ENCODE results near the gene PPIE.

The PPIE gene

GRCh38 chr1:39695016-39695415 lies 43.7 kb upstream of the PPIE start:
- peak overlapping the region; percentile 31; the same call in 1 of the 2 replicates for H3K4me2 ChIP-seq
- H3K27me3 ChIP-seq (ENCODE audit: insufficient read depth, low read depth): peaks cover 3% of the 10 kb centered on the region; the same call in 1 of the 2 replicates

GRCh38 chr1:39696448-39696847 lies 42.2 kb upstream of the PPIE start:
- no peak for TF ChIP-seq CTCF (conservative IDR thresholded peaks at IDR 0.05; ENCODE audit: low read depth, low read length)
- no peak overlapping the region for H3K4me3 ChIP-seq (IDR thresholded peaks at IDR 0.05; ENCODE audit: insufficient read depth, low read depth, low read length)
- H2AFZ ChIP-seq (ENCODE audit: low read depth): no peak overlapping the region
- H4K20me1 ChIP-seq (ENCODE audit: insufficient read depth): no peaks in the 10 kb centered on the region
- H3K9ac ChIP-seq: no peak overlapping the region
- H3K27ac ChIP-seq: no peak overlapping the region
- H3K27me3 ChIP-seq (ENCODE audit: insufficient read depth, low read depth): no peaks in the 10 kb centered on the region
- peaks cover 21% of the 10 kb centered on the region for H3K4me1 ChIP-seq (ENCODE audit: low read depth, poor library complexity, severe bottlenecking)
- H3K36me3 ChIP-seq (ENCODE audit: insufficient read depth): no peaks in the 10 kb centered on the region
- no peaks in the 10 kb centered on the region for H3K79me2 ChIP-seq (ENCODE audit: insufficient read depth, low read depth)
- H3K4me2 ChIP-seq: no peak overlapping the region

More at GRCh38 chr1:39695016-39695415, 43.7 kb upstream of the PPIE start:
- Histone ChIP-seq H3K79me2 (ENCODE audit: insufficient read depth, low read depth) (no peaks in the 10 kb centered on the region), H3K36me3 (ENCODE audit: insufficient read depth) (no peaks in the 10 kb centered on the region), H3K9ac (no peak overlapping the region), H3K4me1 (ENCODE audit: low read depth, poor library complexity, severe bottlenecking) (peaks cover 27% of the 10 kb centered on the region), H3K4me3 (IDR thresholded peaks at IDR 0.05; ENCODE audit: insufficient read depth, low read depth, low read length) (no peak overlapping the region), H4K20me1 (ENCODE audit: insufficient read depth) (no peaks in the 10 kb centered on the region), H3K27ac (peak overlapping the region; percentile 7; the same call in 1 of the 2 replicates), H2AFZ (ENCODE audit: low read depth) (peak overlapping the region; percentile 7; the same call in 1 of the 2 replicates)
- TF ChIP-seq CTCF (conservative IDR thresholded peaks at IDR 0.05; ENCODE audit: low read depth, low read length): no peak

- Histone ChIP-seq H3K4me3 (IDR thresholded peaks at IDR 0.05; ENCODE audit: insufficient read depth, low read depth, low read length) (no peak overlapping the region), H4K20me1 (ENCODE audit: insufficient read depth) (no peaks in the 10 kb centered on the region), H2AFZ (ENCODE audit: low read depth) (no peak overlapping the region), H3K4me2 (no peak overlapping the region), H3K36me3 (ENCODE audit: insufficient read depth) (no peaks in the 10 kb centered on the region), H3K27me3 (ENCODE audit: insufficient read depth, low read depth) (no peaks in the 10 kb centered on the region), H3K27ac (no peak overlapping the region), H3K9ac (no peak overlapping the region), H3K4me1 (ENCODE audit: low read depth, poor library complexity, severe bottlenecking) (peaks cover 29% of the 10 kb centered on the region), H3K79me2 (ENCODE audit: insufficient read depth, low read depth) (no peaks in the 10 kb centered on the region)
- TF ChIP-seq CTCF (conservative IDR thresholded peaks at IDR 0.05; ENCODE audit: low read depth, low read length): no peak
Observed at GRCh38 chr1:39698568-39698967, 40.1 kb upstream of the PPIE start.

GRCh38 chr1:39699419-39699818 lies 39.3 kb upstream of the PPIE start:
- H3K4me2 ChIP-seq: no peak overlapping the region
- no peak overlapping the region for H3K9ac ChIP-seq
- peaks cover 27% of the 10 kb centered on the region for H3K4me1 ChIP-seq (ENCODE audit: low read depth, poor library complexity, severe bottlenecking)
- TF ChIP-seq CTCF (conservative IDR thresholded peaks at IDR 0.05; ENCODE audit: low read depth, low read length): no peak
- H2AFZ ChIP-seq (ENCODE audit: low read depth): no peak overlapping the region
- no peaks in the 10 kb centered on the region for H4K20me1 ChIP-seq (ENCODE audit: insufficient read depth)
- H3K27me3 ChIP-seq (ENCODE audit: insufficient read depth, low read depth): no peaks in the 10 kb centered on the region
- no peak overlapping the region for H3K27ac ChIP-seq
- H3K79me2 ChIP-seq (ENCODE audit: insufficient read depth, low read depth): no peaks in the 10 kb centered on the region
- H3K4me3 ChIP-seq (IDR thresholded peaks at IDR 0.05; ENCODE audit: insufficient read depth, low read depth, low read length): no peak overlapping the region
- no peaks in the 10 kb centered on the region for H3K36me3 ChIP-seq (ENCODE audit: insufficient read depth)

Measured in KMS-11 (cell line).